Vagina (tissue), 2 donors: ENCODE results near the gene POLDIP3. TPM values are rescaled to one million over a fixed set of nuclear protein-coding genes. Genes with fewer than 3 reads are reported as not detected.

Source experiments
- DNase-seq, 2 donors: peaks; one replicate each; pipeline ENCODE4 v3.0.0-alpha.2; 2017; ENCODE audit errors: extremely low spot score in 2 of 2
- H3K27ac ChIP-seq: fragments of 200-600 bp; sonication (generic); one replicate; pipeline ENCODE4 v1.5.1; 2019
- H3K27me3 ChIP-seq: fragments of 200-600 bp; sonication (generic); one replicate; pipeline ENCODE4 v1.5.1; 2019
- H3K36me3 ChIP-seq, 2 donors: fragments of 200-600 bp; sonication (generic); one replicate each; pipeline ENCODE4 v1.5.1; 2017 to 2019
- H3K4me1 ChIP-seq: fragments of 200-600 bp; sonication (generic); one replicate; pipeline ENCODE4 v1.5.1; 2019
- H3K4me3 ChIP-seq, 2 donors: fragments of 200-600 bp; sonication (generic); 1 replicate in 1 of 2; 2 replicates in 1 of 2; pipeline ENCODE4 v1.5.1; 2016 to 2019
- H3K9me3 ChIP-seq: fragments of 200-600 bp; sonication (generic); one replicate; pipeline ENCODE4 v1.5.1; 2019
- POLR2A ChIP-seq, 2 donors: fragments of 450-650 bp; IDR thresholded peaks; one replicate each; pipeline ENCODE4 v1.6.1; 2017; ENCODE audit warnings: antibody characterized with exemption in 2 of 2, mild to moderate bottlenecking in 2 of 2, moderate library complexity in 2 of 2
- POLR2AphosphoS5 ChIP-seq, 2 donors: sonication (generic); formaldehyde crosslinking; IDR thresholded peaks; one replicate each; pipeline ENCODE4 v1.9.0; 2017; ENCODE audit warnings: antibody characterized with exemption in 2 of 2, mild to moderate bottlenecking in 2 of 2, low read depth in 1 of 2; ENCODE audit not compliant: insufficient read depth in 1 of 2
- intact Hi-C: fragments of 100-400 bp; cut with DNase I; formaldehyde crosslinking; loops from one replicate; pipeline ENCODE4 v1.15.1; 2023
- total RNA-seq: library from RNA; depleted of rRNA; stranded (reverse); fragments of >200 nt; gene quantifications from one replicate; pipeline ENCODE4 v1.2.3, GENCODE V29; 2016
- TF ChIP-seq, protein P1 (sequence below), 3 experiments: fragments of 450-650 bp in 2 of 3; fragments of 200-600 bp in 1 of 3; sonication (generic) in 1 of 3; IDR thresholded peaks; one replicate each; pipeline ENCODE4 v1.5.1; 2017 to 2019; ENCODE audit warnings: antibody characterized with exemption in 3 of 3, mild to moderate bottlenecking in 2 of 3, moderate library complexity in 2 of 3

Gene POLDIP3
- total RNA-seq, 1 donor from 2014 or later, result 34.9 TPM

DNA sequence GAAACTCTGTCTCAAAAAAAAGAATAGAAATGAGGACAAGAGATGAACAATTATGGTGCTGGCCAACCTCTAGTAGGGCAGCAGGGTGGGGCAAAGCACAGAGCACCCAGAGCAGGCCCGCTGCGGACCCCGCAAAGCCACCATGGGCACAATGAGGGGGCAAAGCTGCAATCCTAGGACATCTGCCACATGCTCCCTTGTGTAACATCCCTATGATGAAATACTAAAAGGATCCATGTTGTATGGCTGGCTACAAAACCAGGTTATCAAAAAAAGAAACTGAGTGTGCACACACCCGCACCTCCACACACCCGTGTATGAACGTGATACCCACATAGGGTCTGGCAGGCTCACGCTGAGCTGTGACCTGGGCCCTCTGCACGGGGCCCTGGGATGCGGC lies 18.3 kb upstream of the POLDIP3 start:
- Histone ChIP-seq H3K4me3 (no peak overlapping the region), H3K27ac (no peak overlapping the region), H3K27me3 (no peaks in the 10 kb centered on the region), H3K36me3 (peaks cover 4 to 69% of the 10 kb centered on the region in 2 donors), H3K9me3 (no peaks in the 10 kb centered on the region), H3K4me1 (peaks cover 46% of the 10 kb centered on the region)
- no peak for DNase-seq
- intact Hi-C loops, result no loop called here
- TF ChIP-seq POLR2AphosphoS5 (IDR thresholded peaks at IDR 0.05; ENCODE audit: insufficient read depth in 1 of 2, low read depth in 1 of 2) (no peak), POLR2A (IDR thresholded peaks at IDR 0.05) (no peak)
- TF ChIP-seq, protein P1, sequence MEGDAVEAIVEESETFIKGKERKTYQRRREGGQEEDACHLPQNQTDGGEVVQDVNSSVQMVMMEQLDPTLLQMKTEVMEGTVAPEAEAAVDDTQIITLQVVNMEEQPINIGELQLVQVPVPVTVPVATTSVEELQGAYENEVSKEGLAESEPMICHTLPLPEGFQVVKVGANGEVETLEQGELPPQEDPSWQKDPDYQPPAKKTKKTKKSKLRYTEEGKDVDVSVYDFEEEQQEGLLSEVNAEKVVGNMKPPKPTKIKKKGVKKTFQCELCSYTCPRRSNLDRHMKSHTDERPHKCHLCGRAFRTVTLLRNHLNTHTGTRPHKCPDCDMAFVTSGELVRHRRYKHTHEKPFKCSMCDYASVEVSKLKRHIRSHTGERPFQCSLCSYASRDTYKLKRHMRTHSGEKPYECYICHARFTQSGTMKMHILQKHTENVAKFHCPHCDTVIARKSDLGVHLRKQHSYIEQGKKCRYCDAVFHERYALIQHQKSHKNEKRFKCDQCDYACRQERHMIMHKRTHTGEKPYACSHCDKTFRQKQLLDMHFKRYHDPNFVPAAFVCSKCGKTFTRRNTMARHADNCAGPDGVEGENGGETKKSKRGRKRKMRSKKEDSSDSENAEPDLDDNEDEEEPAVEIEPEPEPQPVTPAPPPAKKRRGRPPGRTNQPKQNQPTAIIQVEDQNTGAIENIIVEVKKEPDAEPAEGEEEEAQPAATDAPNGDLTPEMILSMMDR (IDR thresholded peaks at IDR 0.05), result no peak

DNA sequence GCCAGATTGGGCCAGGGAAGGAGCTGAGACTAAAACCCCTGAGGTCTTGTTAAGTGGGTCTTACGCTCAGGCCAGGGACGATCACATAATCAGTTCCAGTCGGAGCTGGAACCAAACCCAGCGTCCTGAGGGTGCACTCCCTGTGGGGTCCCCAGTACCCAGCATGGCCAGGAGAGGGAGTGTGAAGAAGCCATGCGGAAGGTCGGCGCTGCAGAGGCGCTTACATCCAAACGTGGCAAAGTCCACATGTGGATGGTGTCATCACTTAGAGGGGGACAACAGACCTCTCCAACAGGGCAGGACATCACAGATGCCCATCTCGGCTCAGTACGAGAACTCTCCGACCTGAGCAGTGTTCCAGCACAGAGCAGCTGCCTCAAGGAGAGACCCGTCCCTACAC lies 17.4 kb upstream of the POLDIP3 start:
- peaks cover 39% of the 10 kb centered on the region for H3K4me1 ChIP-seq
- no peak for TF ChIP-seq POLR2A (IDR thresholded peaks at IDR 0.05)
- TF ChIP-seq POLR2AphosphoS5 (IDR thresholded peaks at IDR 0.05; ENCODE audit: insufficient read depth in 1 of 2, low read depth in 1 of 2), result no peak
- TF ChIP-seq, protein P1 (IDR thresholded peaks at IDR 0.05), result no peak
- H3K27me3 ChIP-seq, result no peaks in the 10 kb centered on the region
- no peaks in the 10 kb centered on the region for H3K9me3 ChIP-seq
- no peak overlapping the region for H3K4me3 ChIP-seq
- no peak for DNase-seq
- intact Hi-C loops, result no loop called here
- H3K36me3 ChIP-seq, result peaks cover 4 to 78% of the 10 kb centered on the region in 2 donors
- peak overlapping the region; percentile 28 for H3K27ac ChIP-seq

DNA sequence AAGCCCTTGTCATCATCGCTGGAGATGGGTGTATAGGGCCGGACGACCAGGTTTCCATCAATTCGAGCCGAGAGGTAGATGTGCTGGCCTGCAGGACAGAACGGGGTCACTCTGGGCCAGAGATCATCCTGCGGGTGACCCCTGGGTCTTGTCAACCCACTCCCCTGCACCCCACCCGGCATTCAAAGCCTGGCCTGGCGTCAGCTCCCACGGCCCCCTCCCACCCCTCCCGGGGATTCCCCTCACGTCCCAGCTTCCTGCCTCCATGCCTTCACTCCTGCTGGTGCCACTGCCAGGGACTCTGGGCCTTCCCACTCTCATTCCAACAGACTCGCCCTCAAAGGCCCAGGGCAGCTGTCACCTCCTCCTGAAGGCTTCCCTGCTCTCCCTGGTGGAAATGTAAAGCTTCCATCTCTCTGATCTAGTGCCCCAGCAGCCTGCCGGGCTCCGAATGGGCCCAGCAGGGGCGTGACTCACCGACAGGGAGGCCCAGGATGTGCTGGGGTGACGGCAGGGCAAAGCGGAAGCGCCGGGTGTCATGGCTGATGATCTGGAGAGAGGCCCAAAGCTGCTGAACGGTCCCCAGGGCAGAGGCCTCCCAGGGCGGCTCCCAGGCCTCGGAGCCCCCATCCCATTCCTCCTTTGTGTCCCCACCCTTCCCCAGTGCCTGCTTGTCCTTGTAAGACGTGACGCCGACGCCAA lies 16.4 kb upstream of the POLDIP3 start:
- TF ChIP-seq POLR2AphosphoS5 (IDR thresholded peaks at IDR 0.05; ENCODE audit: insufficient read depth in 1 of 2, low read depth in 1 of 2), result no peak
- TF ChIP-seq, protein P1 (IDR thresholded peaks at IDR 0.05), result no peak
- no peak for TF ChIP-seq POLR2A (IDR thresholded peaks at IDR 0.05)
- Histone ChIP-seq H3K4me3 (no peak overlapping the region), H3K27ac (peak overlapping the region; percentile 28), H3K9me3 (no peaks in the 10 kb centered on the region), H3K36me3 (peaks cover 4 to 83% of the 10 kb centered on the region in 2 donors), H3K4me1 (peaks cover 28% of the 10 kb centered on the region), H3K27me3 (no peaks in the 10 kb centered on the region)
- intact Hi-C loops, result no loop called here
- DNase-seq, result no peak

DNA sequence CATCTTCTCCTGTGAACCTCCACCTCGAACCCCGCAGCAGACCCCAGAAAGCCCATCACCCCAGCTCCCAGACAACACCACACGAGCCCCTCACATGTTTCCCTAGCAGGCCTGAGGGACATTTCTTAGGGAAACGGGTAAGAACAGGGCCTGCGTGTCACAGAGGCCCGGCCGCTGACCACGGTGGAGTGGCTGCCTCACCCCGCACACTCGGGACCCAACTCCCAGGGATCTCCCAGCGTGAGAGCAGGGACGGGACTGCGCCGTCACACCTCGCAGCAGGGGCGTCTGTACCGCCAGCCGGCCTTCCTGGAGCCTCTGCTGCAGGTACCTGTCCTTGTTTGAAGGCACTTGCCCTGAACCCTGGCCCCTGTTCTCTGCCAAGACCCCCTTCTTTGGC lies 15.5 kb upstream of the POLDIP3 start:
- Histone ChIP-seq H3K27me3 (no peaks in the 10 kb centered on the region), H3K27ac (no peak overlapping the region), H3K9me3 (no peaks in the 10 kb centered on the region), H3K4me3 (no peak overlapping the region), H3K36me3 (peaks cover 4 to 90% of the 10 kb centered on the region in 2 donors), H3K4me1 (peaks cover 20% of the 10 kb centered on the region)
- TF ChIP-seq POLR2A (IDR thresholded peaks at IDR 0.05) (no peak), POLR2AphosphoS5 (IDR thresholded peaks at IDR 0.05; ENCODE audit: insufficient read depth in 1 of 2, low read depth in 1 of 2) (no peak)
- TF ChIP-seq, protein P1 (IDR thresholded peaks at IDR 0.05), result no peak
- DNase-seq, result no peak
- intact Hi-C loops, result no loop called here

DNA sequence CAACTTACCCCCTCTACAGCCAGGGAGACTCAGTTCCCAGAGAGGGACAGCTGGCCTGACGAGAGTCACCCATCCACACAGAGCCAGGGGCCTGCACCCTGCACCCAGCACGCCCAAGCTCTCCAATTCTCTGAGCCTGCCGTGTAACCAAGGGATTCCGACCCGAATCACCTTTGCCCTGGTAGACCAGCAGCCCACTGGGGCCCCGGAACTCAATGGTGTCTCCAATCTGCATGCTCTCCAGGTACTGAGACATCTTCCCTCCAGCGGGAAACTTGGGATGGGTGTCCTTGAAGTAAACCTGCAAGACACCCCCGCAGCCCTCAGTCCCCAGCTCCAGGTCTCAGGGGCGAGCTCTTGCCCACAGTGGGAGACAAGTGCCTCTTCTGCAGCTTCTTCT lies 13.3 kb upstream of the POLDIP3 start:
- Histone ChIP-seq H3K27me3 (no peaks in the 10 kb centered on the region), H3K9me3 (no peaks in the 10 kb centered on the region), H3K27ac (no peak overlapping the region), H3K36me3 (peaks cover under 1 to 89% of the 10 kb centered on the region in 2 donors), H3K4me1 (peaks cover 33% of the 10 kb centered on the region), H3K4me3 (no peak overlapping the region)
- intact Hi-C loops, result no loop called here
- no peak for DNase-seq
- TF ChIP-seq POLR2AphosphoS5 (IDR thresholded peaks at IDR 0.05; ENCODE audit: insufficient read depth in 1 of 2, low read depth in 1 of 2), result no peak
- TF ChIP-seq, protein P1 (IDR thresholded peaks at IDR 0.05), result no peak
- no peak for TF ChIP-seq POLR2A (IDR thresholded peaks at IDR 0.05)
